ENCODE data around the gene SLC2A10. TPM values are rescaled to one million over a fixed set of nuclear protein-coding genes. Genes with fewer than 3 reads are reported as not detected.
A peak's percentile ranks its signal among the peaks of the same experiment; 100 is the strongest.

Gene SLC2A10
- polyA plus RNA-seq, 1 experiment, result 41.9 TPM

DNA sequence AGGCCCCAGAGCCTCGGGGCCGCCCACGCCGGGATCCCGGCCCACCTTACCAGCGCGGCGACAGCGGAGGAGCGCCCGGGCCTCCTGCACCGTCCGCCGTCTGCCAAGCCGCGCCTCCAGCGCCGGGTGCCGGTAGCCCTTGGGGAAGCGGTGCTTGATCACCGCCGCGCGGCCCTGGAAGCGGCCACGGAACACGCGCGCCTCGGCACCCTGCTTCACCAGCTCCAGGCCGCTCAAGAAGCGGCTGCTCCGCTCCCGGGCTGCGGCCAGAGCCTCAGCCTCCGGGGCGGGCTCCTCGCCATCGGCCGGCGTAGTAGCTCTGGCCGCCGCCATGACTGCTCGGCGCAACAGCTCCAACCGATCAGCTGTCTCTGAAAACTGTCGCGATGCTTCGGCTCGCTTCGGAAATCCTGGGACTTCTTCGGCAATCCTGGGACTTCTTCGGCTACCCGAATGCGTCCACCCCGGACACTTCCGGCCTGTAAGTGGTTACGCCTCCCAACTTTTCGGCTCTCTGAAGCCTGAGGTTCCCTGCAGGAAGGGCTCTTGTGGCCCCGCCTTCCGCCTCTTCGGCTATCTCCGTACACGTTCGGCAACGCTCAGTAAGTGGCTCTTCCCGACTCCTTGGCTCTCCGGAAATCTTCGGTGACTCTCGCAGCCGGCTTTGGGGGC is 20.2 kb upstream of the SLC2A10 start, which contains the start of gene TP53RK:
Gene TP53RK (minus strand): TSS at position 363 of the 672 bp plus-strand sequence. CDS start 30 bp downstream, at position 333.
- Histone ChIP-seq H3K27me3 (ENCODE audit: control insufficient read depth, insufficient read depth, low read length) (no peaks in the 10 kb centered on the region), H3K4me3 (ENCODE audit: low read depth, low read length) (peak within 1 kb of the TSS; percentile 78), H3K36me3 (ENCODE audit: control insufficient read depth, insufficient read depth, low read length) (no peaks in the 10 kb centered on the region; the same call in 1 of the 2 replicates)
- TF ChIP-seq, protein P1, sequence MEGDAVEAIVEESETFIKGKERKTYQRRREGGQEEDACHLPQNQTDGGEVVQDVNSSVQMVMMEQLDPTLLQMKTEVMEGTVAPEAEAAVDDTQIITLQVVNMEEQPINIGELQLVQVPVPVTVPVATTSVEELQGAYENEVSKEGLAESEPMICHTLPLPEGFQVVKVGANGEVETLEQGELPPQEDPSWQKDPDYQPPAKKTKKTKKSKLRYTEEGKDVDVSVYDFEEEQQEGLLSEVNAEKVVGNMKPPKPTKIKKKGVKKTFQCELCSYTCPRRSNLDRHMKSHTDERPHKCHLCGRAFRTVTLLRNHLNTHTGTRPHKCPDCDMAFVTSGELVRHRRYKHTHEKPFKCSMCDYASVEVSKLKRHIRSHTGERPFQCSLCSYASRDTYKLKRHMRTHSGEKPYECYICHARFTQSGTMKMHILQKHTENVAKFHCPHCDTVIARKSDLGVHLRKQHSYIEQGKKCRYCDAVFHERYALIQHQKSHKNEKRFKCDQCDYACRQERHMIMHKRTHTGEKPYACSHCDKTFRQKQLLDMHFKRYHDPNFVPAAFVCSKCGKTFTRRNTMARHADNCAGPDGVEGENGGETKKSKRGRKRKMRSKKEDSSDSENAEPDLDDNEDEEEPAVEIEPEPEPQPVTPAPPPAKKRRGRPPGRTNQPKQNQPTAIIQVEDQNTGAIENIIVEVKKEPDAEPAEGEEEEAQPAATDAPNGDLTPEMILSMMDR (IDR thresholded peaks at IDR 0.05; ENCODE audit: insufficient read depth, low read depth, low read length), result peak; percentile 20; the same call in 1 of the 2 replicates
- POLR2A ChIA-PET, result interaction anchor here (0.6 kb wide), 1 partner anchor 325 kb away, joined by 7 read pairs; no protein-coding TSS in a partner anchor
- DNase-seq (ENCODE audit: low read depth), result peak; percentile 100
- CTCF ChIA-PET, result interaction anchor here (1.2 to 1.7 kb wide), 3 partner anchors 11 to 126 kb away, joined by 4 to 5 read pairs (median 4); no protein-coding TSS in a partner anchor

DNA sequence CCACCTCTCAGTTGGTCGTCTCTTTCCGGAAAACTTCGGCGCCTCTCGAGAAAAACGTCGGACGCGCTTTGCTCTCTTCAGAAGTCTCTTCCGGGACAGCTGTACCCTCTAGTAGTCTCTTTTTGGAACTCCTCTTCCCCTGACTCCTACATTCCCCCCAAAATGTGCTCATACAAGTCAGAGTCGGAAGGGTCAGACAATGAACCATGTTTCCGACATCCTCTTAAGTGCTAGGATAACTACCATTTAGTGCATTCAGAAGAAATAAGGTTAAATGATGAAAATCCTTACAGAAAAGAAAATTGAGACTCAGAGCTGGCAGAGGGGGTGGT is 19.7 kb upstream of the SLC2A10 start:
- ChIA-PET CTCF (interaction anchor here (0.6 to 1.7 kb wide), 4 partner anchors 10 to 127 kb away, joined by 3 to 5 read pairs (median 4); no protein-coding TSS in a partner anchor), POLR2A (interaction anchor here (0.6 kb wide), 1 partner anchor 326 kb away, joined by 7 read pairs; no protein-coding TSS in a partner anchor)
- no peaks in the 10 kb centered on the region; the same call in 1 of the 2 replicates for H3K36me3 ChIP-seq (ENCODE audit: control insufficient read depth, insufficient read depth, low read length)
- H3K4me3 ChIP-seq (ENCODE audit: low read depth, low read length), result peak overlapping the region; percentile 45
- no peak for DNase-seq (ENCODE audit: low read depth)
- TF ChIP-seq, protein P1 (IDR thresholded peaks at IDR 0.05; ENCODE audit: insufficient read depth, low read depth, low read length), result no peak
- no peaks in the 10 kb centered on the region for H3K27me3 ChIP-seq (ENCODE audit: control insufficient read depth, insufficient read depth, low read length)

DNA sequence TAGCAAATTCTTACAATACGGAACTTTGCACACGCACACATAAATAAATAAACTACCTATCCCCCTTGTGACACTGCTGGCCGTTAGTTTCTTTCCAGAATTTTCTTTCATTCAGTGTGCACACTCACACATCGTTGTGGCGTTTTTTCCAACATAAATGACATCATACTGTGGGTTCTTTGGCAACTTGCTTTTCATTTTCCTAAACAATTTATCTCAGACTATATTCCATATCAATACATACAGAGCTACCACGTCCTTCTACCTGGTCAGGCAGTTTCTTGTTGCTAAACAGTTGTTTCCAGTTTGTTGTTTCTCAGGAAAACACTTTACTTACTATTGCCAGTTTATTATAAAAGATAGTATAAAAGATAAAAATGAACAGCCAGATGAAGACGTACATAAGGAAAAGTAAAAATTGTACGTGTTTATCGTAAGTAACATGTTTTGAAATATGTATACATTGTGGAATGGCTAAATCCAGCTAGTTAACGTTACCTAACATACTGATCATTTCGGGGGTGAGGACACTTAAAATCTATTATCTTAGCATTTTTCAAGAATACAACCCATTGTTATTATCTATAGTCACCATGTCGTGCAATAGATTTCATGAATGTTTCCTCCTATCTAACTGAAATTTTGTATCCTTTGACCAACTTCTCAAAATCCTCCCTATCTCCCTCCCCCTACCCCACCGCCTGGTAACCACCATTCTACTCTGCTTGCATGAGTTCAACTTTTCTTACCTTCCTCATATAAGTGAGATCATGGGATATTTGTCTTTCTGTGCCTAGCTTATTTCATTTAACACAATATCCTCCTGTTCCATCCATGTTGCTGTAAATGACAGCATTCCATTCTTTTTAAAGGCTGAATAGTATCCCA is 19.0 kb upstream of the SLC2A10 start:
- POLR2A ChIA-PET, result no interaction called here
- Histone ChIP-seq H3K27me3 (ENCODE audit: control insufficient read depth, insufficient read depth, low read length) (no peaks in the 10 kb centered on the region), H3K36me3 (ENCODE audit: control insufficient read depth, insufficient read depth, low read length) (no peaks in the 10 kb centered on the region; the same call in 1 of the 2 replicates), H3K4me3 (ENCODE audit: low read depth, low read length) (peak overlapping the region; percentile 45)
- TF ChIP-seq, protein P1 (IDR thresholded peaks at IDR 0.05; ENCODE audit: insufficient read depth, low read depth, low read length), result no peak
- DNase-seq (ENCODE audit: low read depth), result no peak
- CTCF ChIA-PET, result interaction anchor here (0.6 to 1.7 kb wide), 4 partner anchors 9 to 128 kb away, joined by 3 to 5 read pairs (median 4); no protein-coding TSS in a partner anchor

DNA sequence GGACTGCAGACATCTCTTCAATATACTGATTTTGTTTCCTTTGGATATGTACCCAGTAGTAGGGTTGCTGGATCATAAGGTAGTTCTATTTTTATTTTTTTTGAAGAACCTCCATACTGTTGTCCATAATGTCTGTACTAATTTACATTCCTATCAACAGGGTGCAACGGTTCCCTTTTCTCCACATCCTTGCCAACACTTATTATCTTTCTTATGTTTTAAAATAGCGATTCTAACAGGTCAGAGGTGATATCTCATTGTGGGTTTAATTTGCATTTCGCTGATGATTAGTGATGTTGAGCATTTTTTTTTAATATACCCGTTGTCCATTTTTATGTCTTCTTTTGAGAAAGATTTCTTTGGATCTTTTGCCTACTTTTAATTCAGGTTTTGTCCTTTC is 18.3 kb upstream of the SLC2A10 start:
- Histone ChIP-seq H3K4me3 (ENCODE audit: low read depth, low read length) (no peak overlapping the region), H3K27me3 (ENCODE audit: control insufficient read depth, insufficient read depth, low read length) (no peaks in the 10 kb centered on the region), H3K36me3 (ENCODE audit: control insufficient read depth, insufficient read depth, low read length) (no peaks in the 10 kb centered on the region; the same call in 1 of the 2 replicates)
- ChIA-PET CTCF (no interaction called here), POLR2A (no interaction called here)
- DNase-seq (ENCODE audit: low read depth), result no peak
- TF ChIP-seq, protein P1 (IDR thresholded peaks at IDR 0.05; ENCODE audit: insufficient read depth, low read depth, low read length), result no peak

DNA sequence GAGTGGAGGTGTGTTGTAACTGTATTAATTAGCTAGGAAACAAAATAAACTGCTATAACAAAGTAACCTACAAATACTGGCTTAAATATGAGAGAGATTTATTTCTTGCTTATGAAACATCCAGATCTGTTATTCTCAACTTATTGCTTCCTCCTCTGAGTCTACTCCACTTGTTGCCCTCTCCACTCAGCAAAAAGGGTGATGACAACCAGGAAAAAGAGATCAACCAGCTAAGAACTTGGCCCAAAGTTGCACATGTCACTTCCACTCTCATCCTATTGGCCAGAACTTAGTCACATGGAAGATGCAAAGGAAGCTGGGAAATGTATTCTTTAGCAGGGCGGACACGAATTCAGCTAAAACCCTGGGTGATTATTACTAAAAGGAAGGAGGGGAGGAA is 15.0 kb upstream of the SLC2A10 start:
- ChIA-PET POLR2A (no interaction called here), CTCF (interaction anchor here (0.7 to 1.3 kb wide), 3 partner anchors 9 to 16 kb away, joined by 4 to 6 read pairs (median 4); no protein-coding TSS in a partner anchor)
- TF ChIP-seq, protein P1 (IDR thresholded peaks at IDR 0.05; ENCODE audit: insufficient read depth, low read depth, low read length), result no peak
- Histone ChIP-seq H3K4me3 (ENCODE audit: low read depth, low read length) (no peak overlapping the region), H3K36me3 (ENCODE audit: control insufficient read depth, insufficient read depth, low read length) (no peaks in the 10 kb centered on the region), H3K27me3 (ENCODE audit: control insufficient read depth, insufficient read depth, low read length) (no peaks in the 10 kb centered on the region)
- no peak for DNase-seq (ENCODE audit: low read depth)

Data from BJ (cell line).